Keratinocyte (primary cell): Measurements from ENCODE around the gene ZNF275. TPM values are rescaled to one million over a fixed set of nuclear protein-coding genes. Genes with fewer than 3 reads are reported as not detected.

Experiments used
- DNase-seq: peaks from one replicate; pipeline ENCODE4 v3.0.0-alpha.2; 2011; ENCODE audit warnings: low read depth, missing footprints, low spot score
- FAIRE-seq: peaks from 2 replicates; lab custom pipeline; 2011; peaks lifted over from hg19 to GRCh38; lab: Jason Lieb, UNC
- H2AFZ ChIP-seq: 2 replicates; pipeline ENCODE4 v1.6.0; 2012; ENCODE audit warnings: low read length, control low read depth, inconsistent platforms; ENCODE audit not compliant: control insufficient read depth
- H3K27ac ChIP-seq: 2 replicates; pipeline ENCODE4 v1.5.1; 2011; ENCODE audit warnings: low read length; ENCODE audit not compliant: control insufficient read depth, insufficient read depth
- H3K27me3 ChIP-seq: 3 replicates; pipeline ENCODE4 v1.6.0; 2011; ENCODE audit warnings: low read length; ENCODE audit not compliant: control insufficient read depth, insufficient read depth; ENCODE audit errors: extremely low read depth
- H3K36me3 ChIP-seq, 2 experiments: 2 replicates in 1 of 2; 3 replicates in 1 of 2; pipeline ENCODE4 v1.5.1; 2011; ENCODE audit warnings: low read length in 2 of 2, mild to moderate bottlenecking in 1 of 2; ENCODE audit not compliant: control insufficient read depth in 2 of 2, insufficient read depth in 2 of 2; ENCODE audit errors: extremely low read depth in 1 of 2
- H3K4me1 ChIP-seq: 3 replicates; pipeline ENCODE4 v1.5.1; 2011; ENCODE audit warnings: low read length; ENCODE audit not compliant: control insufficient read depth, insufficient read depth; ENCODE audit errors: extremely low read depth
- H3K4me2 ChIP-seq: 3 replicates; pipeline ENCODE4 v1.6.0; 2011; ENCODE audit warnings: low read depth, low read length; ENCODE audit not compliant: control insufficient read depth, insufficient read depth; ENCODE audit errors: extremely low read depth
- H3K4me3 ChIP-seq, 3 experiments: fragments of 200-600 bp in 1 of 3; sonication (generic) in 1 of 3; 2 replicates in 2 of 3; 3 replicates in 1 of 3; pipeline ENCODE4 v1.5.1; 2011 to 2016; ENCODE audit warnings: low read length in 3 of 3, mild to moderate bottlenecking in 3 of 3, control low read depth in 2 of 3, inconsistent platforms in 1 of 3, low read depth in 1 of 3, mixed read lengths in 1 of 3, mixed run types in 1 of 3, moderate library complexity in 1 of 3; ENCODE audit not compliant: control insufficient read depth in 2 of 3, insufficient read depth in 2 of 3; ENCODE audit errors: extremely low read depth in 1 of 3
- H3K79me2 ChIP-seq: 2 replicates; pipeline ENCODE4 v1.6.0; 2012; ENCODE audit warnings: low read length; ENCODE audit not compliant: control insufficient read depth, insufficient read depth
- H3K9ac ChIP-seq: 3 replicates; pipeline ENCODE4 v1.6.0; 2011; ENCODE audit warnings: low read length; ENCODE audit not compliant: control insufficient read depth, insufficient read depth; ENCODE audit errors: extremely low read depth
- H3K9me1 ChIP-seq: 3 replicates; pipeline ENCODE4 v1.6.0; 2011; ENCODE audit warnings: low read length; ENCODE audit not compliant: control insufficient read depth, insufficient read depth; ENCODE audit errors: extremely low read depth
- H3K9me3 ChIP-seq: 2 replicates; pipeline ENCODE4 v1.5.1; 2012; ENCODE audit warnings: low read depth, low read length; ENCODE audit not compliant: control insufficient read depth
- H4K20me1 ChIP-seq: 3 replicates; pipeline ENCODE4 v1.6.0; 2011; ENCODE audit warnings: low read length; ENCODE audit not compliant: control insufficient read depth, insufficient read depth; ENCODE audit errors: extremely low read depth
- CTCF ChIP-seq, 3 experiments: IDR thresholded peaks in 1 of 3; conservative IDR thresholded peaks in 1 of 3; optimal IDR thresholded peaks in 1 of 3; 2 replicates in 2 of 3; 3 replicates in 1 of 3; pipeline versions ENCODE3 to v1.5.1; 2011; ENCODE audit warnings: low read length in 3 of 3, mild to moderate bottlenecking in 3 of 3, moderate library complexity in 2 of 3, control low read depth in 1 of 3, inconsistent platforms in 1 of 3; ENCODE audit not compliant: insufficient read depth in 2 of 3; ENCODE audit errors: extremely low read depth in 1 of 3
- EZH2 ChIP-seq: IDR thresholded peaks from one replicate; pipeline ENCODE4 v1.6.1; 2012; ENCODE audit warnings: inconsistent platforms, mild to moderate bottlenecking, low read length, moderate library complexity
- dilution Hi-C: fragments of 300-500 bp; cut with MboI; formaldehyde crosslinking; loops from one replicate; pipeline ENCODE4 v1.7.0; 2020; ENCODE audit warnings: low sequenced_read_pairs; ENCODE audit not compliant: extremely low pct_ligation_motif_present
- polyA plus RNA-seq, 5 experiments: library from polyadenylated mRNA; depleted of rRNA in 3 of 5; stranded (reverse) in 3 of 5; stranded (forward) in 1 of 5; unstranded in 1 of 5; fragments of >200 nt; gene quantifications; 1 replicate in 1 of 5; 2 replicates in 3 of 5; 3 replicates in 1 of 5; pipeline versions ENCODE4 v1.2.1 to v1.2.3, GENCODE V29; 2011 to 2012; ENCODE audit warnings: missing spikeins in 2 of 5, low read depth in 1 of 5, low replicate concordance in 1 of 5

ZNF275 gene
- polyA plus RNA-seq, 1 donor (not counting 4 experiments of a cell fraction or from before 2014, with no cell fraction given): 5.3 TPM

- FAIRE-seq: no peak
- Histone ChIP-seq H3K27ac (no peak overlapping the region), H3K79me2 (no peaks in the 10 kb centered on the region), H3K4me3 (no peak overlapping the region), H3K9me3 (peaks cover 13% of the 10 kb centered on the region), H3K9ac (no peak overlapping the region), H3K4me2 (no peak overlapping the region), H3K9me1 (no peaks in the 10 kb centered on the region), H3K27me3 (no peaks in the 10 kb centered on the region), H4K20me1 (no peaks in the 10 kb centered on the region), H2AFZ (no peak overlapping the region), H3K4me1 (no peaks in the 10 kb centered on the region), H3K36me3 (no peaks in the 10 kb centered on the region)
- dilution Hi-C loops: no loop called here
- TF ChIP-seq CTCF (optimal IDR thresholded peaks at IDR 0.05 in 1 of 3, IDR thresholded peaks at IDR 0.05 in 1 of 3, conservative IDR thresholded peaks at IDR 0.05 in 1 of 3; ENCODE audit: extremely low read depth in 1 of 3, insufficient read depth in 2 of 3, low read length in 3 of 3) (no peak), EZH2 (no peak)
- no peak for DNase-seq
Observed at GRCh38 chrX:153380691-153381090, 46.7 kb downstream of the ZNF275 start.

- dilution Hi-C loops: no loop called here
- Histone ChIP-seq H2AFZ (no peak overlapping the region), H3K27ac (no peak overlapping the region), H3K4me1 (no peaks in the 10 kb centered on the region), H3K4me2 (no peak overlapping the region), H3K4me3 (no peak overlapping the region), H3K36me3 (no peaks in the 10 kb centered on the region), H3K27me3 (no peaks in the 10 kb centered on the region), H3K79me2 (no peaks in the 10 kb centered on the region), H4K20me1 (no peaks in the 10 kb centered on the region), H3K9me1 (no peaks in the 10 kb centered on the region), H3K9me3 (peaks cover 13% of the 10 kb centered on the region), H3K9ac (no peak overlapping the region)
- no peak for DNase-seq
- no peak for TF ChIP-seq CTCF (optimal IDR thresholded peaks at IDR 0.05 in 1 of 3, IDR thresholded peaks at IDR 0.05 in 1 of 3, conservative IDR thresholded peaks at IDR 0.05 in 1 of 3; ENCODE audit: extremely low read depth in 1 of 3, insufficient read depth in 2 of 3, low read length in 3 of 3)
- TF ChIP-seq EZH2: no peak
- no peak for FAIRE-seq
Observed at GRCh38 chrX:153381684-153382532, 48.0 kb downstream of the ZNF275 start.
